H1 (cell line): Measurements from ENCODE around the gene RNF224. TPM values are rescaled to one million over a fixed set of nuclear protein-coding genes. Genes with fewer than 3 reads are reported as not detected.

ENCODE experiments used
- ATF3 ChIP-seq: IDR thresholded peaks from 2 replicates; pipeline ENCODE4 v1.6.1; 2011; ENCODE audit warnings: low read depth, mild to moderate bottlenecking, low read length; ENCODE audit not compliant: insufficient read depth
- CTBP2 ChIP-seq: IDR thresholded peaks from 2 replicates; pipeline ENCODE4 v1.7.0; 2011; ENCODE audit warnings: borderline replicate concordance, mild to moderate bottlenecking, moderate library complexity, mixed read lengths, low read length; ENCODE audit not compliant: insufficient read depth, insufficient read length
- HDAC6 ChIP-seq: IDR thresholded peaks from one replicate; pipeline ENCODE4 v1.7.1; 2012; ENCODE audit warnings: low read depth, mild to moderate bottlenecking, inconsistent platforms, low read length, moderate library complexity
- JUND ChIP-seq: IDR thresholded peaks from 2 replicates; pipeline ENCODE4 v1.6.1; 2011; ENCODE audit warnings: mild to moderate bottlenecking, improper control_type of control experiment, low read length
- KDM4A ChIP-seq: IDR thresholded peaks from one replicate; pipeline ENCODE4 v1.7.1; 2012; ENCODE audit warnings: low read depth, mild to moderate bottlenecking, moderate library complexity, low read length, inconsistent platforms; ENCODE audit not compliant: severe bottlenecking
- SAP30 ChIP-seq: fragments of 300-600 bp; sonication (generic); IDR thresholded peaks from 2 replicates; pipeline ENCODE4 v1.7.1; 2012; ENCODE audit warnings: low read length, moderate library complexity, mild to moderate bottlenecking, inconsistent platforms; ENCODE audit not compliant: insufficient read depth, insufficient replicate concordance
- SIN3A ChIP-seq, 2 experiments: IDR thresholded peaks in 1 of 2; conservative IDR thresholded peaks in 1 of 2; 2 replicates each; pipeline ENCODE4 v1.6.1; 2011 to 2012; ENCODE audit warnings: low read length in 2 of 2, improper control_type of control experiment in 1 of 2, low read depth in 1 of 2, mild to moderate bottlenecking in 1 of 2
- SIX5 ChIP-seq: IDR thresholded peaks from 2 replicates; pipeline ENCODE4 v1.6.1; 2011; ENCODE audit warnings: mild to moderate bottlenecking, low read depth, low read length
- polyA plus RNA-seq, 7 experiments: library from polyadenylated mRNA; depleted of rRNA in 3 of 7; stranded (reverse) in 5 of 7; unstranded in 2 of 7; fragments of >200 nt in 5 of 7; fragments of 200-250 nt in 2 of 7; gene quantifications; 1 replicate in 5 of 7; 2 replicates in 1 of 7; 4 replicates in 1 of 7; pipeline versions ENCODE4 v1.2.1 to v1.2.3, GENCODE V29; 2011 to 2013; ENCODE audit warnings: missing spikeins in 2 of 7, mixed read lengths in 2 of 7
- total RNA-seq: library from RNA; stranded (reverse); fragmentation: NEBNext Ultra II Directional; extraction: Animal tissue kit (Norgen Biotek cat#: 25700); gene quantifications from 2 replicates; pipeline ENCODE4 v1.2.1, GENCODE V29; 2021
- TF ChIP-seq, protein P1 (sequence below): fragments of 300-600 bp; sonication (generic); IDR thresholded peaks from 2 replicates; pipeline ENCODE4 v1.7.1; 2012; ENCODE audit warnings: low read length, moderate library complexity, mild to moderate bottlenecking, inconsistent platforms; ENCODE audit not compliant: insufficient replicate concordance

Gene RNF224
- total and polyA plus RNA-seq, 2 of the 8 experiments (the other 6 are each of a cell fraction or from before 2014, with no cell fraction given), result 0.24 TPM; not detected in 1

DNA sequence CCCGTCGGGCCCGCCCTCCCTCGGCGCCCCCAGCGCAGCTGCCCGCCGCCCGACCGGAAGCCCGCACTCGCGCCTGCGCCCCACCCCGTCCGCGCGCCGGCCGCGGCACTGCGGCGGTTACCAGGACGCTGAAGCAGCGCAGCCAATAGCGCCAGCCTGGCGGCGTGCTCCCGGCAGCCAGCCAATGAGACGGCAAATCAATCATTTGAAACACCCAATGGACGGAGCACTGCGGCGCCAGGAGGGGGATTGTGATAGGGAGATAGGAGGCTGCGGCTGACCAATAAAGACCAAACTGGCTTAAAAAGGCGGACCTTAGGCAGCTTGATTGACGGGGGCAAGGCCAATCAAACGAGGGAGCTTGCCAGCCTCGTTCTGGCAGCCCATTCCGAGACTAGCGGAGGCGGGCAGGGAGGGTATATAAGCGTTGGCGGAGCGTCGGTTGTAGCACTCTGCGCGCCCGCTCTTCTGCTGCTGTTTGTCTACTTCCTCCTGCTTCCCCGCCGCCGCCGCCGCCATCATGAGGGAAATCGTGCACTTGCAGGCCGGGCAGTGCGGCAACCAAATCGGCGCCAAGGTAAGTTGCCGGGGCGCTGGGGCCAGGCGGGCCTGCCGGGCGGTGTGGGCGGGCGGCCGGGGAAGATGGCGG is 13.7 kb downstream of the RNF224 start, which contains the start of gene TUBB4B (continued):
- TF ChIP-seq, protein P1, sequence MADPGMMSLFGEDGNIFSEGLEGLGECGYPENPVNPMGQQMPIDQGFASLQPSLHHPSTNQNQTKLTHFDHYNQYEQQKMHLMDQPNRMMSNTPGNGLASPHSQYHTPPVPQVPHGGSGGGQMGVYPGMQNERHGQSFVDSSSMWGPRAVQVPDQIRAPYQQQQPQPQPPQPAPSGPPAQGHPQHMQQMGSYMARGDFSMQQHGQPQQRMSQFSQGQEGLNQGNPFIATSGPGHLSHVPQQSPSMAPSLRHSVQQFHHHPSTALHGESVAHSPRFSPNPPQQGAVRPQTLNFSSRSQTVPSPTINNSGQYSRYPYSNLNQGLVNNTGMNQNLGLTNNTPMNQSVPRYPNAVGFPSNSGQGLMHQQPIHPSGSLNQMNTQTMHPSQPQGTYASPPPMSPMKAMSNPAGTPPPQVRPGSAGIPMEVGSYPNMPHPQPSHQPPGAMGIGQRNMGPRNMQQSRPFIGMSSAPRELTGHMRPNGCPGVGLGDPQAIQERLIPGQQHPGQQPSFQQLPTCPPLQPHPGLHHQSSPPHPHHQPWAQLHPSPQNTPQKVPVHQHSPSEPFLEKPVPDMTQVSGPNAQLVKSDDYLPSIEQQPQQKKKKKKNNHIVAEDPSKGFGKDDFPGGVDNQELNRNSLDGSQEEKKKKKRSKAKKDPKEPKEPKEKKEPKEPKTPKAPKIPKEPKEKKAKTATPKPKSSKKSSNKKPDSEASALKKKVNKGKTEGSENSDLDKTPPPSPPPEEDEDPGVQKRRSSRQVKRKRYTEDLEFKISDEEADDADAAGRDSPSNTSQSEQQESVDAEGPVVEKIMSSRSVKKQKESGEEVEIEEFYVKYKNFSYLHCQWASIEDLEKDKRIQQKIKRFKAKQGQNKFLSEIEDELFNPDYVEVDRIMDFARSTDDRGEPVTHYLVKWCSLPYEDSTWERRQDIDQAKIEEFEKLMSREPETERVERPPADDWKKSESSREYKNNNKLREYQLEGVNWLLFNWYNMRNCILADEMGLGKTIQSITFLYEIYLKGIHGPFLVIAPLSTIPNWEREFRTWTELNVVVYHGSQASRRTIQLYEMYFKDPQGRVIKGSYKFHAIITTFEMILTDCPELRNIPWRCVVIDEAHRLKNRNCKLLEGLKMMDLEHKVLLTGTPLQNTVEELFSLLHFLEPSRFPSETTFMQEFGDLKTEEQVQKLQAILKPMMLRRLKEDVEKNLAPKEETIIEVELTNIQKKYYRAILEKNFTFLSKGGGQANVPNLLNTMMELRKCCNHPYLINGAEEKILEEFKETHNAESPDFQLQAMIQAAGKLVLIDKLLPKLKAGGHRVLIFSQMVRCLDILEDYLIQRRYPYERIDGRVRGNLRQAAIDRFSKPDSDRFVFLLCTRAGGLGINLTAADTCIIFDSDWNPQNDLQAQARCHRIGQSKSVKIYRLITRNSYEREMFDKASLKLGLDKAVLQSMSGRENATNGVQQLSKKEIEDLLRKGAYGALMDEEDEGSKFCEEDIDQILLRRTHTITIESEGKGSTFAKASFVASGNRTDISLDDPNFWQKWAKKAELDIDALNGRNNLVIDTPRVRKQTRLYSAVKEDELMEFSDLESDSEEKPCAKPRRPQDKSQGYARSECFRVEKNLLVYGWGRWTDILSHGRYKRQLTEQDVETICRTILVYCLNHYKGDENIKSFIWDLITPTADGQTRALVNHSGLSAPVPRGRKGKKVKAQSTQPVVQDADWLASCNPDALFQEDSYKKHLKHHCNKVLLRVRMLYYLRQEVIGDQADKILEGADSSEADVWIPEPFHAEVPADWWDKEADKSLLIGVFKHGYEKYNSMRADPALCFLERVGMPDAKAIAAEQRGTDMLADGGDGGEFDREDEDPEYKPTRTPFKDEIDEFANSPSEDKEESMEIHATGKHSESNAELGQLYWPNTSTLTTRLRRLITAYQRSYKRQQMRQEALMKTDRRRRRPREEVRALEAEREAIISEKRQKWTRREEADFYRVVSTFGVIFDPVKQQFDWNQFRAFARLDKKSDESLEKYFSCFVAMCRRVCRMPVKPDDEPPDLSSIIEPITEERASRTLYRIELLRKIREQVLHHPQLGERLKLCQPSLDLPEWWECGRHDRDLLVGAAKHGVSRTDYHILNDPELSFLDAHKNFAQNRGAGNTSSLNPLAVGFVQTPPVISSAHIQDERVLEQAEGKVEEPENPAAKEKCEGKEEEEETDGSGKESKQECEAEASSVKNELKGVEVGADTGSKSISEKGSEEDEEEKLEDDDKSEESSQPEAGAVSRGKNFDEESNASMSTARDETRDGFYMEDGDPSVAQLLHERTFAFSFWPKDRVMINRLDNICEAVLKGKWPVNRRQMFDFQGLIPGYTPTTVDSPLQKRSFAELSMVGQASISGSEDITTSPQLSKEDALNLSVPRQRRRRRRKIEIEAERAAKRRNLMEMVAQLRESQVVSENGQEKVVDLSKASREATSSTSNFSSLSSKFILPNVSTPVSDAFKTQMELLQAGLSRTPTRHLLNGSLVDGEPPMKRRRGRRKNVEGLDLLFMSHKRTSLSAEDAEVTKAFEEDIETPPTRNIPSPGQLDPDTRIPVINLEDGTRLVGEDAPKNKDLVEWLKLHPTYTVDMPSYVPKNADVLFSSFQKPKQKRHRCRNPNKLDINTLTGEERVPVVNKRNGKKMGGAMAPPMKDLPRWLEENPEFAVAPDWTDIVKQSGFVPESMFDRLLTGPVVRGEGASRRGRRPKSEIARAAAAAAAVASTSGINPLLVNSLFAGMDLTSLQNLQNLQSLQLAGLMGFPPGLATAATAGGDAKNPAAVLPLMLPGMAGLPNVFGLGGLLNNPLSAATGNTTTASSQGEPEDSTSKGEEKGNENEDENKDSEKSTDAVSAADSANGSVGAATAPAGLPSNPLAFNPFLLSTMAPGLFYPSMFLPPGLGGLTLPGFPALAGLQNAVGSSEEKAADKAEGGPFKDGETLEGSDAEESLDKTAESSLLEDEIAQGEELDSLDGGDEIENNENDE, result no peak
- TF ChIP-seq SIN3A (conservative IDR thresholded peaks at IDR 0.05 in 1 of 2, IDR thresholded peaks at IDR 0.05 in 1 of 2; ENCODE audit: low read depth in 1 of 2, low read length in 2 of 2) (peak in 1 of 2 experiments; percentile 9; a peak in 1 of 4 replicates), SAP30 (no peak), ATF3 (no peak), SIX5 (no peak), JUND (no peak), KDM4A (peak; percentile 16), CTBP2 (no peak), HDAC6 (no peak)
